B cell (primary cell): Measurements from ENCODE around the gene NEMP2. TPM values are rescaled to one million over a fixed set of nuclear protein-coding genes. Genes with fewer than 3 reads are reported as not detected.

Experiments
- ATAC-seq: fragments of 200-7000 bp; cut with Tn5 transposase; one replicate; pipeline ENCODE4 v1.10.0; 2021; ENCODE audit warnings: low read depth, mild to moderate bottlenecking, moderate number of reproducible peaks, moderate library complexity
- CTCF ChIA-PET: fragments of 350-600 bp; sonication (Branson Sonifier 250); formaldehyde crosslinking; loops from one replicate; lab custom pipeline; 2021; ENCODE audit warnings: antibody characterized with exemption, inconsistent platforms; lab: Charles Lee
- POLR2A ChIA-PET: fragments of 350-600 bp; sonication (Branson Sonifier 250); formaldehyde crosslinking; loops from one replicate; lab custom pipeline; 2021; ENCODE audit warnings: antibody characterized with exemption; lab: Charles Lee
- DNase-seq: peaks from one replicate; pipeline ENCODE4 v3.0.0; 2013
- H2AFZ ChIP-seq: 2 replicates; pipeline ENCODE4 v1.6.1; 2012; ENCODE audit warnings: mild to moderate bottlenecking, low read depth, low read length; ENCODE audit not compliant: insufficient read depth, poor library complexity, severe bottlenecking
- H3K27ac ChIP-seq, 2 donors: 1 replicate in 1 of 2; 2 replicates in 1 of 2; pipeline ENCODE4 v1.5.1; 2012 to 2013; ENCODE audit warnings: low read length in 2 of 2, mild to moderate bottlenecking in 2 of 2, moderate library complexity in 1 of 2
- H3K27me3 ChIP-seq, 4 experiments: fragments of 200-600 bp in 1 of 4; sonication (generic) in 1 of 4; replicated peaks in 1 of 4; 1 replicate in 2 of 4; 2 replicates in 2 of 4; pipeline versions ENCODE4 v1.6.1 to v1.7.0; 2013 to 2016; ENCODE audit warnings: low read length in 3 of 4, mild to moderate bottlenecking in 2 of 4, mixed read lengths in 1 of 4, moderate library complexity in 1 of 4; ENCODE audit not compliant: insufficient read depth in 4 of 4, control insufficient read depth in 3 of 4; ENCODE audit errors: control extremely low read depth in 1 of 4
- H3K36me3 ChIP-seq, 2 experiments: replicated peaks in 1 of 2; 1 replicate in 1 of 2; 2 replicates in 1 of 2; pipeline versions ENCODE4 v1.6.1 to v1.7.1; 2013; ENCODE audit warnings: low read length in 1 of 2; ENCODE audit not compliant: insufficient read depth in 2 of 2, control insufficient read depth in 1 of 2; ENCODE audit errors: control extremely low read depth in 1 of 2, extremely low read depth in 1 of 2
- H3K4me1 ChIP-seq, 2 donors: fragments of 200-600 bp in 1 of 2; sonication (generic) in 1 of 2; 1 replicate in 1 of 2; 2 replicates in 1 of 2; pipeline versions ENCODE4 v1.5.1 to v1.6.1; 2013 to 2017; ENCODE audit warnings: low read length in 2 of 2; ENCODE audit not compliant: control insufficient read depth in 2 of 2, insufficient read depth in 2 of 2
- H3K4me2 ChIP-seq: replicated peaks from 2 replicates; pipeline ENCODE3; 2012; ENCODE audit warnings: mild to moderate bottlenecking, low read depth, low read length; ENCODE audit not compliant: poor library complexity, severe bottlenecking
- H3K4me3 ChIP-seq, 5 experiments: fragments of 200-600 bp in 1 of 5; sonication (generic) in 1 of 5; 1 replicate in 3 of 5; 2 replicates in 2 of 5; pipeline versions ENCODE4 v1.5.1 to v1.7.0; 2011 to 2016; ENCODE audit warnings: low read length in 4 of 5, mild to moderate bottlenecking in 4 of 5, low read depth in 2 of 5, control low read depth in 1 of 5, moderate library complexity in 1 of 5; ENCODE audit not compliant: insufficient read depth in 1 of 5; ENCODE audit errors: control extremely low read depth in 1 of 5, extremely low read depth in 1 of 5
- H3K79me2 ChIP-seq: fragments of 200-600 bp; sonication (generic); one replicate; pipeline ENCODE4 v1.6.0; 2016; ENCODE audit warnings: low read length; ENCODE audit not compliant: control insufficient read depth, insufficient read depth
- H3K9ac ChIP-seq: fragments of 200-600 bp; sonication (generic); 2 replicates; pipeline ENCODE4 v1.6.1; 2017; ENCODE audit warnings: mild to moderate bottlenecking, low read length, moderate library complexity
- H3K9me3 ChIP-seq, 3 donors: one replicate each; pipeline versions ENCODE4 v1.6.1 to v1.7.1; 2013; ENCODE audit warnings: low read length in 2 of 3; ENCODE audit not compliant: control insufficient read depth in 2 of 3, insufficient read depth in 1 of 3; ENCODE audit errors: control extremely low read depth in 1 of 3
- H4K20me1 ChIP-seq: 2 replicates; pipeline ENCODE4 v1.6.0; 2012; ENCODE audit warnings: mild to moderate bottlenecking, low read length; ENCODE audit not compliant: insufficient read depth, control insufficient read depth, poor library complexity, severe bottlenecking
- H3K27ac Mint-ChIP-seq: one replicate; pipeline ENCODE4 v1.8.0; 2021; ENCODE audit warnings: mixed read lengths
- H3K27me3 Mint-ChIP-seq: one replicate; pipeline ENCODE4 v1.8.0; 2021; ENCODE audit warnings: mixed read lengths
- H3K4me1 Mint-ChIP-seq: one replicate; pipeline ENCODE4 v1.8.0; 2021; ENCODE audit warnings: mixed read lengths
- H3K4me3 Mint-ChIP-seq: one replicate; pipeline ENCODE4 v1.8.0; 2021; ENCODE audit warnings: mixed read lengths
- H3K9me3 Mint-ChIP-seq: one replicate; pipeline ENCODE4 v1.8.0; 2022; ENCODE audit warnings: mixed read lengths; ENCODE audit not compliant: insufficient read depth
- CTCF ChIP-seq: fragments of 200-600 bp; IDR thresholded peaks from one replicate; pipeline ENCODE4 v1.8.0; 2022; ENCODE audit warnings: antibody characterized with exemption, mild to moderate bottlenecking
- EZH2 ChIP-seq: IDR thresholded peaks from 2 replicates; pipeline ENCODE4 v1.6.1; 2012; ENCODE audit warnings: borderline replicate concordance, low read depth, mild to moderate bottlenecking, moderate library complexity, low read length; ENCODE audit not compliant: insufficient read depth, poor library complexity, severe bottlenecking
- WGBS: methylation state at CpG from one replicate; pipeline ENCODE4 v1.1.5; 2013; ENCODE audit warnings: missing lambda C conversion rate; ENCODE audit not compliant: insufficient coverage; 5-methylcytosine and 5-hydroxymethylcytosine counted together
- intact Hi-C: fragments of 100-400 bp; cut with micrococcal nuclease; formaldehyde crosslinking; loops from one replicate; pipeline ENCODE4 v1.10.0; 2022
- polyA plus RNA-seq: library from polyadenylated mRNA; depleted of rRNA; stranded (reverse); fragments of >200 nt; gene quantifications from 2 replicates; pipeline ENCODE4 v1.2.3, GENCODE V29; 2012
- total RNA-seq, 2 donors: library from RNA; stranded (reverse); fragments of 120-200 nt in 1 of 2; gene quantifications; 1 replicate in 1 of 2; 2 replicates in 1 of 2; pipeline versions ENCODE4 v1.2.3 to v1.2.4, GENCODE V29; 2013 to 2022

NEMP2 gene
- total and polyA plus RNA-seq, 2 donors (not counting 1 experiment from before 2014, with no cell fraction given): 1.3 to 17.3 TPM

GRCh38 chr2:190470256-190470826, 64.2 kb downstream of the NEMP2 start:
- CTCF ChIA-PET: interaction anchor here (0.8 kb wide), 1 partner anchor 11 kb away, joined by 4 read pairs; no protein-coding TSS in a partner anchor
- H3K9me3 Mint-ChIP-seq: no peaks in the 10 kb centered on the region

More at GRCh38 chr2:190470256-190470826, 64.2 kb downstream of the NEMP2 start:
- Mint-ChIP-seq H3K27me3 (no peaks in the 10 kb centered on the region), H3K4me1 (peaks cover 42% of the 10 kb centered on the region), H3K4me3 (no peak overlapping the region), H3K27ac (no peak overlapping the region)
- Histone ChIP-seq H3K9ac (no peak overlapping the region), H3K27me3 (no peaks in the 10 kb centered on the region), H3K27ac (no peak overlapping the region), H2AFZ (no peak overlapping the region), H3K79me2 (peaks cover 10% of the 10 kb centered on the region), H4K20me1 (no peaks in the 10 kb centered on the region), H3K36me3 (peaks cover 4 to 13% of the 10 kb centered on the region in 2 experiments), H3K9me3 (no peaks in the 10 kb centered on the region), H3K4me3 (no peak overlapping the region), H3K4me1 (peaks cover 0 to 16% of the 10 kb centered on the region in 2 donors), H3K4me2 (no peak overlapping the region)
- TF ChIP-seq CTCF: no peak
- TF ChIP-seq EZH2: no peak
- no CpG with 5 or more reads among the region's 5 CpGs for WGBS
- ATAC-seq (no peak), DNase-seq (no peak)
- intact Hi-C loops: no loop called here
- POLR2A ChIA-PET: no interaction called here
